ENCODE results near the gene AGO4. TPM values are rescaled to one million over a fixed set of nuclear protein-coding genes. Genes with fewer than 3 reads are reported as not detected.

AGO4 gene
- total RNA-seq, 1 experiment from 2014 or later: 14.8 TPM

- intact Hi-C loops (cut with micrococcal nuclease; ENCODE audit: unreplicated experiment) (no loop called here), in situ Hi-C loops (cut with HindIII; ENCODE audit: low pct_unique_long_range_greater_than_20kb, low sequenced_read_pairs) (no loop called here)
- Histone ChIP-seq H3K4me1 (ENCODE audit: control insufficient read depth, insufficient read depth, low read length) (peaks cover 17% of the 10 kb centered on the region), H3K36me3 (ENCODE audit: control insufficient read depth, insufficient read depth, low read length) (peaks cover 15% of the 10 kb centered on the region; the same call in 1 of the 2 replicates), H3K27me3 (ENCODE audit: control insufficient read depth, insufficient read depth, low read length) (no peaks in the 10 kb centered on the region), H3K4me3 (ENCODE audit: low read depth in 2 of 2, low read length in 2 of 2) (no peak overlapping the region), H3K27ac (ENCODE audit: low read length) (no peak overlapping the region), H3K9me3 (ENCODE audit: control insufficient read depth, insufficient read depth, low read depth, low read length) (no peaks in the 10 kb centered on the region)
- POLR2A ChIA-PET: no interaction called here
- no peak for DNase-seq (ENCODE audit: low read depth, low spot score)
- no peak for ATAC-seq
- no TSS peak for BruUV-seq (replicated peaks)
- CTCF ChIA-PET: no interaction called here
- no peak for TF ChIP-seq POLR2AphosphoS5 (IDR thresholded peaks at IDR 0.05; ENCODE audit: low read depth, low read length)
- TF ChIP-seq SIN3A (IDR thresholded peaks at IDR 0.05; ENCODE audit: borderline replicate concordance, insufficient read depth, low read depth, low read length): no peak
- TF ChIP-seq, protein P1, sequence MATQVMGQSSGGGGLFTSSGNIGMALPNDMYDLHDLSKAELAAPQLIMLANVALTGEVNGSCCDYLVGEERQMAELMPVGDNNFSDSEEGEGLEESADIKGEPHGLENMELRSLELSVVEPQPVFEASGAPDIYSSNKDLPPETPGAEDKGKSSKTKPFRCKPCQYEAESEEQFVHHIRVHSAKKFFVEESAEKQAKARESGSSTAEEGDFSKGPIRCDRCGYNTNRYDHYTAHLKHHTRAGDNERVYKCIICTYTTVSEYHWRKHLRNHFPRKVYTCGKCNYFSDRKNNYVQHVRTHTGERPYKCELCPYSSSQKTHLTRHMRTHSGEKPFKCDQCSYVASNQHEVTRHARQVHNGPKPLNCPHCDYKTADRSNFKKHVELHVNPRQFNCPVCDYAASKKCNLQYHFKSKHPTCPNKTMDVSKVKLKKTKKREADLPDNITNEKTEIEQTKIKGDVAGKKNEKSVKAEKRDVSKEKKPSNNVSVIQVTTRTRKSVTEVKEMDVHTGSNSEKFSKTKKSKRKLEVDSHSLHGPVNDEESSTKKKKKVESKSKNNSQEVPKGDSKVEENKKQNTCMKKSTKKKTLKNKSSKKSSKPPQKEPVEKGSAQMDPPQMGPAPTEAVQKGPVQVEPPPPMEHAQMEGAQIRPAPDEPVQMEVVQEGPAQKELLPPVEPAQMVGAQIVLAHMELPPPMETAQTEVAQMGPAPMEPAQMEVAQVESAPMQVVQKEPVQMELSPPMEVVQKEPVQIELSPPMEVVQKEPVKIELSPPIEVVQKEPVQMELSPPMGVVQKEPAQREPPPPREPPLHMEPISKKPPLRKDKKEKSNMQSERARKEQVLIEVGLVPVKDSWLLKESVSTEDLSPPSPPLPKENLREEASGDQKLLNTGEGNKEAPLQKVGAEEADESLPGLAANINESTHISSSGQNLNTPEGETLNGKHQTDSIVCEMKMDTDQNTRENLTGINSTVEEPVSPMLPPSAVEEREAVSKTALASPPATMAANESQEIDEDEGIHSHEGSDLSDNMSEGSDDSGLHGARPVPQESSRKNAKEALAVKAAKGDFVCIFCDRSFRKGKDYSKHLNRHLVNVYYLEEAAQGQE (IDR thresholded peaks at IDR 0.05; ENCODE audit: insufficient read depth in 1 of 2, low read depth in 2 of 2, low read length in 1 of 2): no peak
- no peak for TF ChIP-seq TCF7L2 (IDR thresholded peaks at IDR 0.05; ENCODE audit: low read depth, low read length)
- no peak for TF ChIP-seq CTCF (IDR thresholded peaks at IDR 0.05)
Measured at GRCh38 chr1:35886577-35887431, 79.0 kb downstream of the AGO4 start.

DNA sequence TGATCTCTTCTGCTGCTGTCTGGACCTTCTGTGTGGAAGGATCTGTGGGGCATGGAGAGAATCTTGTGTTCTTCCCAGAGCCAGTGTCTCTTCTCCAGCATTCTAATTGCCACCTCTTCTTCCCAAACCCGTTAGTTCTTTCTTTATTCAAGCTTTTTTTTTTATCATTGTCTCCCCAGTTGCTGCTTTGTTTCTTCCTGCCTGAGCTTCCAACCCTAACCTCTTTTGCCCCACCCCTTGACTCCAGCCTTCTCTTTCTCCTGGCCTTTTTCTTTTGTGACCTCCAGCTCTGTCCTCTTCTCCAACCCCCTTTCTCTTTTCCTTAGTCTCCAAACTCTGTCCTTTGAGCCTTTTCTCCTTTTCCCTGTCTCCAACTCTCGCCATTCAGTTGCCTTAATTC lies 79.7 kb downstream of the AGO4 start:
- DNase-seq (ENCODE audit: low read depth, low spot score): no peak
- TF ChIP-seq CTCF (IDR thresholded peaks at IDR 0.05) (no peak), SIN3A (IDR thresholded peaks at IDR 0.05; ENCODE audit: borderline replicate concordance, insufficient read depth, low read depth, low read length) (no peak), POLR2AphosphoS5 (IDR thresholded peaks at IDR 0.05; ENCODE audit: low read depth, low read length) (no peak)
- TF ChIP-seq, protein P1 (IDR thresholded peaks at IDR 0.05; ENCODE audit: insufficient read depth in 1 of 2, low read depth in 2 of 2, low read length in 1 of 2): no peak
- H3K27me3 ChIP-seq (ENCODE audit: control insufficient read depth, insufficient read depth, low read length): no peaks in the 10 kb centered on the region
- ChIA-PET POLR2A (interaction anchor here (0.6 kb wide), 1 partner anchor 110 kb away, joined by 5 read pairs; no protein-coding TSS in a partner anchor), CTCF (no interaction called here)
- H3K4me3 ChIP-seq (ENCODE audit: low read depth in 2 of 2, low read length in 2 of 2): no peak overlapping the region
- no peak overlapping the region for H3K27ac ChIP-seq (ENCODE audit: low read length)
- peaks cover 17% of the 10 kb centered on the region for H3K4me1 ChIP-seq (ENCODE audit: control insufficient read depth, insufficient read depth, low read length)
- intact Hi-C loops (cut with micrococcal nuclease; ENCODE audit: unreplicated experiment) (no loop called here), in situ Hi-C loops (cut with HindIII; ENCODE audit: low pct_unique_long_range_greater_than_20kb, low sequenced_read_pairs) (no loop called here)
- ATAC-seq: no peak
- H3K9me3 ChIP-seq (ENCODE audit: control insufficient read depth, insufficient read depth, low read depth, low read length): no peaks in the 10 kb centered on the region
- peaks cover 17% of the 10 kb centered on the region; the same call in 1 of the 2 replicates for H3K36me3 ChIP-seq (ENCODE audit: control insufficient read depth, insufficient read depth, low read length)
- no TSS peak for BruUV-seq (replicated peaks)

All from Panc1 (cell line).